ENCODE results near the gene ME3. TPM values are rescaled to one million over a fixed set of nuclear protein-coding genes. Genes with fewer than 3 reads are reported as not detected.

The ME3 gene
- total RNA-seq (2022; extraction: Qiagen RNA extraction) = 14.0 to 20.1 TPM (median 17.5 TPM) in 5 replicates

GRCh38 chr11:86672007-86672621, at the start of gene ME3:
TSS of gene ME3 (minus strand) at chr11:86672616.

Other genes with a start within 250 kb of the ME3 start
- gene PRSS23, start 127.9 kb upstream of the ME3 start, total RNA-seq (2022; extraction: Qiagen RNA extraction) = 385 to 449 TPM (median 425 TPM) in 5 replicates

Measured in A549 treated with AZD2906 at 1 μM for 4 hours (cell line).